Stromal cell of bone marrow (primary cell): ENCODE results near the gene TVP23A.
"Not testable (repeated sequence)": the region's sequence is repeated elsewhere in the genome, so short reads cannot be mapped to it uniquely, and the experiment has no call there.

ENCODE experiments used
- DNase-seq: peaks from one replicate; pipeline ENCODE4 v3.0.0-alpha.2; 2012; ENCODE audit warnings: low read depth

Gene TVP23A

DNA sequence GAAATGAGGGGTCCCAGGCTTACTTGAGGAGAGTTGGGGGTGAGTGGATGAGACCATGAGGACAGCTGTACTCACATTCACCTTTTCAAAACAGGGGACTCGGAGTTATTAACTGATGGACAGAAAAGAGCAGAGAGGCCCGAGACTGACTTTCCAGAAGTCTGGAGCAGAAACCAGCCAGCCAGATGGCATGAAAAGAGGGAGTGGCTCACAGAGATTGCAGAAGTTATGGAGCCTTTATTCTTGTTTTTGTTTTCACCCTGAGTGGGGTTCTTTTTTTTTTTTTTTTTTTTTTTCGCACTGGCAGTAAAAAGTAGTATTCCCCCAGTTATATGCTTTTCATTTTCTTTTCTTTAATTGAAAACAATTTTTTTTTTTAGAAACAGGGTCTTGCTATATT lies 18.9 kb downstream of the TVP23A start:
- no peak for DNase-seq

DNA sequence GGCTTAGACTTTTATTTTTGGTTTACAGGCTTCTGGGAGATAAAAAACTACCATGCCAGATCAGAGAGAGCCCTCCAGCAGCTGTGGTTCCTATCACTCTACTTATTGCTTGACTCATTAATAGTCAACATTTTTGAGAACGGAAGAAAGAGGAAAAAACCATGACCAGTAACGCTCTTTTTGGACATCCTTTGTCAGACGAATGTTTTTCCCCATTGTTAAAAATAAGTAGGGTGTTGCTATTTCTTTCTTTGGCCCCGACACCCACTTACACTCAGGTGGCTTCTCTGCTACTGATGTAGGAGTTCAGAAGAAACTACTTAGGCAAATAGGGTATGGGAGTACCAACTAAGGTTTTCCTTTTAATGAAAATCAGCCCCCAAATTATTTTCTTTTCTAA lies 27.5 kb downstream of the TVP23A start:
- no peak for DNase-seq

GRCh38 chr16:10788630-10789029 lies 30.0 kb downstream of the TVP23A start:
- DNase-seq = not testable (repeated sequence)

DNA sequence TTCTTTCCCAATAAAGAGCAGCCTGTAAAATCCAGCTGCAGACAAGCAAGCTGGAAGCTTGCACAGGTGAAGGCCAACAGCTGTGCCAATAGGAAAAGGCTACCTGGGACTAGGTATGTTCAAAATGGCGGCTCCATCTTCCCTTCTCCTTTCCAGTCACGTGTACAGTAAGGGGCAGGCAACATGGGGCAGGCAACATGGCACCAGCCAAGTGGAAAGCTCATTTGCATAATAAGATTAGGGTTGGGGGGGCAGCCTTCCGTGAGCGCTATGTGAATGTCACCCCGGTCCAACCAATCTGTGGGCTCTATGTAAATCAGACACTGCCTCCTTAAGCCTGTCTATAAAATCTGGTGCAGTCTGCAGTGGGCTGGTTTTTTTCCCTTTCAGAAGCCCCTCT lies 31.3 kb downstream of the TVP23A start:
- DNase-seq = no peak

DNA sequence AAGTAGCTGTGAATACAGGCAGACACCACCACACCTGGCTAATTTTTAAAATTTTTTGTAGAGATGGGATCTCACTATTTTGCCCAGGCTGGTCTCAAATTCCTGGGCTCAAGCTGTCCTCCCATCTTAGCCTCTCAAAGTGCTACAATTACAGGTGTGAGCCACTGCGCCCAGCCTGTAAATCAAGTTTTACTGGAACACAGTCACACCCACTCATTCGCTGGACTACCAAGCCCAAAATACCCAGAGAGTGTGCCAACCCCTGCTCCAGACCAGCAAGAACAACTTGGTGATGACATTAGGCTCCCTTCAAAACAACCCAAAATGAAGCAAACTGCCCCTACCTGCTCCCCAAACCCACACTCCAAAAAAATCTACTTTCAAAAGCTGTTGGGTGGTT lies 36.0 kb downstream of the TVP23A start:
- DNase-seq = no peak

DNA sequence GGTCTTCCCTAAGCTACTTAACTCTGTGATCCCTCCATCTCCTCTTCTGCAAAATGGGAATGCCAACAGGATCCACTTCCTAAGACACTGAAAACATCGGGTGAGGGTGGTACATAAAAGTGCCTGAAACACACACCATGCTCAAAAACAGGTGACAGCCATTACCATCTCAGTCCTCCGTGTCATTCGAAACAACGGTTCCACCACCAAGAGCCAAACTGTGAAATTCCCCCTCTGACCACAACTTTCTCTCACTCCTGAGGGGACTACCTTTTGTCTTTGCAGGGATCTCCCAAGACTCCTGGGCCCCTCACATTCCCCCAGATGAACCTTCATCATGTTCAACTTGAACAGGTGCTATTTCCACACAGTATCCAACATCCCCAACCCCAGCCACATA lies 38.0 kb downstream of the TVP23A start:
- DNase-seq = no peak

- DNase-seq = not testable (repeated sequence)
Observed at GRCh38 chr16:10779908-10780307, 38.7 kb downstream of the TVP23A start.

DNA sequence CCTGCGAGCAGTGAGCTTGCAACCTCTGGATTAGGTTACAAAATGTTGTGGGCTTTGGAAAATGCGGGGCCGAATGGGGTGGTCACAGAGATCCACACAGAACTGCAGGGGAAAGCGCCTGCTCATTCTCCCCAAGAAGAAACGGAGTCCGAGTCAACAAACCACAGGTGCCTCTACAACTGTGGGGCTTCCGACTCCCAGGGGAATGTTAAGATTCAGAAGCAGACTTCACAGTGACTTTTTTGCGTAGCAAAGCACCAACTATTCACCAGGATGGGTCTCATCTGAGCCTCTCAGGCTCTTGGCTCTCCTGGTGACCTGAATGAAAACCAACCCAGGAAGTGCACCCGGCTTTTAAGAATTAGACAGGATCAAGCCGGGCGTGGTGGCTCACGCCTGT lies 41.2 kb downstream of the TVP23A start:
- DNase-seq = no peak

- not testable (repeated sequence) for DNase-seq
Observed at GRCh38 chr16:10776923-10777322, 41.7 kb downstream of the TVP23A start.

GRCh38 chr16:10776280-10776679 lies 42.3 kb downstream of the TVP23A start:
- no peak for DNase-seq

DNA sequence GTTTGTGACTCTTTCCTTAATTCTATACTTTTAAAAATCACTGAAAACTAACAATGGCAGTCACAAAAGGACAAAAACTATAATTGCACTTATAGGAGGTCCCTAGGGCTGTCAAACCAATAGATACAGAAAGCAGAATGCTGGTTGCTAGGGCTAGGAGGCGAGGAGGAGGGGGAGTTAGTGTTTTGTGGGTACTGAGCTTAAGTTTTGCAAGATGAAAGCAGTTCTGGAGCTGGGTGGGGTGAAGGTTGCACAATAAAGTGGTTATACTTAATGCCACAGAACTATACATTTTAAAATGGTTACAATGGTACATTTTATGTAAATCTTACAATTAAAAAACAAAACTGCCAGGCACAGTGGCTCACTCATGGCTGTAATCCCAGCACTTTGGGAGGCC lies 47.7 kb downstream of the TVP23A start:
- DNase-seq = no peak

- no peak for DNase-seq
Observed at GRCh38 chr16:10769381-10769780, 49.2 kb downstream of the TVP23A start.

DNA sequence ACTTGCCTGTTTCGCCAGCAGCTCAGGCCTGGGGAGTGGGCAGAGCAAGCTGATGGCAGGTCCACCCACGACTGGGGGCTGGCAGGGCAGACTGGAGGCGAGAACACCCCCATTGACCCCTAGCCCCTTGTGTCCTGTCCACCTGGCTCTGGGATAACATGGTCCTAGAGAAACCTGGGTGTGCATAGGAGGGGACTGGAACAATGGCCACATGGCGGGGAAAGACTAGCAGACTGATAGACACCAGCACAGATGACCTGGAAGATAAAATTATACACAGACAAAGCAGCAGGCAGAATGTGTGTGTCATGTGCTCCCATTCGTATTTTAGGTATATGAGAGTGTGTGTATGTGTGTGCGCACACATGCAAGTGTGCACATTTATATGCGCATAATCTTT lies 51.5 kb downstream of the TVP23A start:
- no peak for DNase-seq

DNA sequence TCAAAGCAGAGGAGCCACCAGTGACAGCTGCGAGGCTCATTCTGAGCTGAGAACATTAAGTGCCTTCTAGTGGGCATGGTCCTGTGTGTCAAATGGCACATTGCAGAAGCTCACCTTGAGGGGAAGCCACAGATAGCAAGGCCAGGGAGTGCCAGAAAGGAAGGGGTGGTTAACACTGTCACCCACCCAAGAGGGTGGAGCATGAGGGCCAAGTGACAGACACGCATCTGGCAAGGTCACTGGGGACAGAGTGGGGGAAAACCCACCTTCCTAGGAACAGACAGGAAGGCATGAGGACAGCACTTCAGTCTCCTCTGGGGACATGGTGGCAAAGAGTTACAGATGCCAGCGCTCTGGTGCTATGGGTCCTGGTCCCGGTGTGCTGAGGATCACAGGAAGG lies 52.8 kb downstream of the TVP23A start:
- DNase-seq = no peak

DNA sequence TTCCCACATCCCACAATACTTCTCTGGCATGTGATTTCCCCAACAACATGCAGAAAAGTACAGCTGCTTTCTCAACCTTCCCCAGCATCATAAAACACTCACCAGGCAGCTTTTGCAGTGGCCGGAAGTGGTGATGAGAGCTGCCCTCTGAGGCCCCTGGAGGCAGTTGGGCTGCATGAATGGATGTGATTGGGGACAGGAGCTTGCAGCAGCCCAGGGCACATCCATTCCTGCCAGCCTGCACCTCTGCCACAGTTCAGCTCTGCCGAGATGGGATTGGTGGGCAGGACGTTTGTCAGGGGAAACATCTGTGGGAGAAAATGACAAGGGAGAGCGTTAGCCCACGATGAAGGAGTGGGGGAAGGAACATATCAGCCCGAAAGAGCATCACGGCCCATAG lies 55.1 kb downstream of the TVP23A start:
- DNase-seq = no peak

DNA sequence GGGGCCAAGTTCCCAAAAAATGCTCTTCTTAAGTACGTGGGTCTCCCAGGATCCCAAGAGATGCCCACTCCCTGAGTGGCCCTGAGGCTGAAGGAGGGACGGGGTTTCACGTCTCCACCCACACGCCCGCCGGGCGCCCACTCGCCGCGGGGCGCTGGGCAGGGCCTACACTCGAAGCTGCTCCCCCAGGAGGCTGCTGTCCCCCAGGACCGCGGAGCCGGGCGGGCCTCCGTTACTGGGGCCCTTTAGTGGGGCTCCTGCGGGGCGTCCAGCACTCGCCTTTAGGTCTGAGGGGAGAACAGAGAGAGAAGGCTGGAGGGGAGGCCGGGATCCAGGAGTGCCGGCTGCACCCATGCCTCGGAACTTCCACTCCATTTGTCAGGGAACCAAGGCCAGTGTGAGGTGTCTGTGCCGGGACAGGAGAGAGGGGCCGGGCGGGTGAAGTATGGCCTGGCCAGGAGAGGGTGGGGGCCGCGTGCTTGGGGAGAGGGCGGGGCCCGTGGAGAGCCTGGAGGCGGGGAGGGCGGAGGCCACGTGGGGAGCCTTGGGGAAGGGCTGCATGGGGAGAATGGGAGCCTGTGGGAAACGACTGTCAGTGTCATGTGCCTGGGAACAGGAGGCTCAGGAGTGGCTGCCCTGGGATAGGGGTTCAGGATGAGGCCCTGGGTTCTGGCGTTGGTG lies 56.1 kb downstream of the TVP23A start:
- DNase-seq = no peak

DNA sequence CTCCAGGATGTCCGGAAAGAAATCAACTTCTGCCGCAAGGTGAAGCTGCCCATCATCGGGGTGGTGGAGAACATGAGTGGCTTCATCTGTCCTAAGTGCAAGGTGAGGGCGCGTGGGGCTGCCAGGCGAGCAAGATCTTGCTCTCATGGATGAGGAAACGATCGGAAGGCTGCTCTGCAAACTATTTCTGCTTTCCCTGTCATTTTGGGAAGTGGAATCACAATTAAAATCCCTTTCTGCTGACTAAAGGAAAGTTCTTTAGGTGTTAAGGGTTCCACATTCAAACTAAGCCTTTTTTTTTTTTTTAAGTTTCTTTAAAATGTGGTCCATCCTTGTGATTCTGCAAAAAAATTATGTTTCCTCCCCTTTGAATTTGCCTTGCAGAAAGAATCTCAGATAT lies 57.2 kb downstream of the TVP23A start:
- no peak for DNase-seq

DNA sequence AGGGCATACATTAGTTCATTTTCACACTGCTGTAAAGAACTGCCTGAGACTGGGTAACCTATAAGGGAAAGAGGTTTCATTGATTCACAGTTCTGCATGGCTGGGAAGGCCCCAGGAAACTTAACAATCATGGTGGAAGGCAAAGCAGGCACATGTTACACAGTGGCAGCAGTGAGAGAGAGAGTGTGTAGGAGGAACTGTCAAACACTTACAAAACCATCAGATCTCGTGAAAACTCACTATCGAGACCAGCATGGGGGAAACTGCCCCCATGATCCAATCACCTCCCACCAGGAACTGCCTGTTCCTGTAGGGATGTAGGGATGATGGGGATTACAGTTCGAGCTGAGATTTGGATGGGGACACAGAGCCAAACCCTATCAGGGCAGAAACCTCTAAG lies 57.7 kb downstream of the TVP23A start:
- DNase-seq = no peak

- no peak for DNase-seq
Observed at GRCh38 chr16:10756574-10756973, 62.0 kb downstream of the TVP23A start.

GRCh38 chr16:10754941-10755340 lies 63.7 kb downstream of the TVP23A start:
- DNase-seq = peak; percentile 36

DNA sequence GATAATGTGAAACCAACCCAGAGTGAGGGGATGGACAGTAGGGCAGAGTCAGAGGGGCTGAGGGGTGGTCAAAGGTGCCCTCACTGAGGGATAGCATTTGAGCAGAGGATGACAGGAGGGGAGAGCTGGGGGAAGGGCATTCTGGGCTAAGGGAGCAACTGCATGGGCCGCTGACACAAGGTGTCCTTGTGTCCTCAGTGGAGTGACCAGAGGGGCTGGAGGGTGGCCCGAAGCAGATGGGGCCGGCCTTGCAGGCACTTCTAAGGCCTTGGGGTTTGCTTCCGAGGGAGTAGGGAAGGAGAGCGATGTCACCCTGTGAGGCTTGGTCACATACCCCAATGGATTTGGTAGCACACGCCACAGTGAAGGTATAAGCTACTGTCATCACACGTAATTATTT lies 64.9 kb downstream of the TVP23A start:
- DNase-seq = no peak

DNA sequence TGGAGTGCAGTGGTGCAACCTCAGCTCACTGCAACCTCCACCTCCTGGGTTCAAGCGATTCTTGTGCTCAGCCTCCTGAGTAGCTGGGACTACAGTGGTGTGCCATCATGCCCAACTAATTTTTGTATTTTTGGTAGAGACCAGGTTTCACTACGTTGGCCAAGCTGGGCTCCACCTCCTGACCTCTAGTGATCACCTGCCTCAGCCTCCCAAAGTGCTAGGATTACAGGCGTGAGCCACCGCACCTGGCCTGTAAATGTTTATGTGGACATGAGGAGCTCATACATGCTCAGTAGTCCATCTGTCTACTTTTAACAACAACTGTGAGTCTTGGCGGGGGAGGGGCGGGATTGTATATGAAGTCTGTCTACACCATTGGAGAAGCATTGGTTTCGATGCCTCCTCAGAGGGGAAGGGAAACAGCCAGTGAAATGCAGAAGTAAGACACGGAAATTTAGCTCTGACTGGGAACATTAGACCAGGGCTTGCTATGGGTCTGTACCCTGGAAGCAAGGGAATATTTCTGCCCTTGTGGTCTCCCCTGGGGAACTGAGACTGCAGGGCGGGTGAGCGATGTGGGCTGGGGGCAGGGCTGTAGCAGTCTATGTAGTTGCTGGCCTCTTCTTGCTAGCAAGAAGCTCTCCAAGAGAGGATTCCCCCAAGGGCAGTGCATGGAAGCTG lies 65.6 kb downstream of the TVP23A start:
- DNase-seq = no peak

DNA sequence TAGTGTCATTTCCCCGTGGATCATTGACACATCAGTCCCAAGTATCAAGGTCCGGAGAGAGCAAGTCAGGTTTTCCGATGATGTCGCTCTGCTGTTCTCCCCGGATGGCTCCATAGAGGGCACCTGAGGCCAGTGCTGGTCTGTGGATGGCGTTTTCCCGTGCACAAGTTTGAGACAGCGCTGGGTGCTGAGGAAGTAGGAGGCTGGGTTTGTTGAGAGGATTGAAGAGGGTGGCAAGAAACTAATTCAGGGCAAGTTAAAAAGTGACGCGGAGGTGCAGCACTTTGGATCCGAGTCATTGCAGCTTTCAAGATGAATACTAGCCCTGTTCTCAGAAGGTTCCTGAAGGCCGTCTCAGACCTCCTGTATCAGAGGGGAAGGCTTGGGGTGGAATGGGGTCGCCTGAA lies 67.3 kb downstream of the TVP23A start:
- no peak for DNase-seq

DNA sequence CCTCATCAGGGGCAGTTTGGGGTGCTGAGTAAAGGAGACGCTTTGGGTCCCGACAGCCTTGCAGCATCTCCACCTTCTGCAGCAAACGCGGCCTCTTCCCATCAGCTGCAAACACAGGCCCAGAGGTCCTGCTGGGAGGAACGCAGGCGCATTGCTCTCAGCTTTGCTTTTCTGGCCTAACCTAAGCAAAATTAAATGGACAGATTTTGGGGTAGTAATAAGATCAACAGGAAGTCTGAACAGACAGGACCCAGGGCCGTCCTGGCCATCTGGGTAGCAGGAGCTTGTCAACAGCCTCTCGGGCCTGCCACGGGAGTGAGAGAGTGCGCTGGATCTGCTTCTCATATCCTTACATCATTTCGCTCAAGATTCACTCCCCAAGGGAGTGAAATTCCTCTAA lies 67.8 kb downstream of the TVP23A start:
- no peak for DNase-seq
